Astrocyte (in vitro differentiated cells and primary cell): ENCODE data around the gene PPP1R26.

Experiments used
- EZH2 ChIP-seq: IDR thresholded peaks from 2 replicates; pipeline ENCODE4 v1.6.1; 2012; ENCODE audit warnings: mild to moderate bottlenecking, low read length, inconsistent platforms; ENCODE audit not compliant: insufficient read depth
- TF ChIP-seq, protein P1 (sequence below): IDR thresholded peaks from 2 replicates; pipeline ENCODE4 v1.5.1; 2011; ENCODE audit warnings: low read depth, mild to moderate bottlenecking, inconsistent platforms, low read length, moderate library complexity; ENCODE audit not compliant: insufficient read depth

DNA sequence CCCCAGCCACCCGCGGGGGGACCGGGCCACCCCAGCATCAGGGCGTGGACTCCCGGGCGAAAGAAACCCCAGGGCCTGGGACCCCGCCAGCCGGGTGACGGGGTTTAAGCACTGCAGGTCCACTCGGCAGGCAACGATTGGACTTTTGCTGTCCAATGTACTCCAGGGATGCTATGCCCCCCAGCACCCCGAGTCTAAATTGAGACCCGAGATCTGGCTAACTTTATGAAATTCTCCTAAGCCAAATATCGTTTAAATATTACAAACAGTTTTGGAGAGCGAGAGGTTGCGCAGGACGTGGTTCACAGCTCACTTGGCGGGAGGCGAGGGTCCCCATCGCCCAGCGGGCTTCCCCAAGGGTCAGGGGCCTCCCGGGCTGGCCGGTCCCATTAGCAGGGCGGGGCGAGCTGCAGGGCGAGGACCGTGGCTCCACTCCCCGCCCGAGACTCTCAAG lies 20.5 kb downstream of the PPP1R26 start:
- TF ChIP-seq, protein P1, sequence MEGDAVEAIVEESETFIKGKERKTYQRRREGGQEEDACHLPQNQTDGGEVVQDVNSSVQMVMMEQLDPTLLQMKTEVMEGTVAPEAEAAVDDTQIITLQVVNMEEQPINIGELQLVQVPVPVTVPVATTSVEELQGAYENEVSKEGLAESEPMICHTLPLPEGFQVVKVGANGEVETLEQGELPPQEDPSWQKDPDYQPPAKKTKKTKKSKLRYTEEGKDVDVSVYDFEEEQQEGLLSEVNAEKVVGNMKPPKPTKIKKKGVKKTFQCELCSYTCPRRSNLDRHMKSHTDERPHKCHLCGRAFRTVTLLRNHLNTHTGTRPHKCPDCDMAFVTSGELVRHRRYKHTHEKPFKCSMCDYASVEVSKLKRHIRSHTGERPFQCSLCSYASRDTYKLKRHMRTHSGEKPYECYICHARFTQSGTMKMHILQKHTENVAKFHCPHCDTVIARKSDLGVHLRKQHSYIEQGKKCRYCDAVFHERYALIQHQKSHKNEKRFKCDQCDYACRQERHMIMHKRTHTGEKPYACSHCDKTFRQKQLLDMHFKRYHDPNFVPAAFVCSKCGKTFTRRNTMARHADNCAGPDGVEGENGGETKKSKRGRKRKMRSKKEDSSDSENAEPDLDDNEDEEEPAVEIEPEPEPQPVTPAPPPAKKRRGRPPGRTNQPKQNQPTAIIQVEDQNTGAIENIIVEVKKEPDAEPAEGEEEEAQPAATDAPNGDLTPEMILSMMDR = no peak
- no peak for TF ChIP-seq EZH2
